H4 (cell line): Measurements from ENCODE around the gene HBP1. TPM values are rescaled to one million over a fixed set of nuclear protein-coding genes. Genes with fewer than 3 reads are reported as not detected.
"Not testable (repeated sequence)": the region's sequence is repeated elsewhere in the genome, so short reads cannot be mapped to it uniquely, and the experiment has no call there.

Experiments used
- DNase-seq: peaks from one replicate; pipeline ENCODE4 v3.0.0-alpha.2; 2015; ENCODE audit warnings: low spot score
- total RNA-seq: library from RNA; depleted of rRNA; stranded (reverse); fragments of >200 nt; shearing (Covaris generic); gene quantifications from 2 replicates; pipeline ENCODE4 v1.2.3, GENCODE V29; 2014; rRNA removed

The HBP1 gene, protein sequence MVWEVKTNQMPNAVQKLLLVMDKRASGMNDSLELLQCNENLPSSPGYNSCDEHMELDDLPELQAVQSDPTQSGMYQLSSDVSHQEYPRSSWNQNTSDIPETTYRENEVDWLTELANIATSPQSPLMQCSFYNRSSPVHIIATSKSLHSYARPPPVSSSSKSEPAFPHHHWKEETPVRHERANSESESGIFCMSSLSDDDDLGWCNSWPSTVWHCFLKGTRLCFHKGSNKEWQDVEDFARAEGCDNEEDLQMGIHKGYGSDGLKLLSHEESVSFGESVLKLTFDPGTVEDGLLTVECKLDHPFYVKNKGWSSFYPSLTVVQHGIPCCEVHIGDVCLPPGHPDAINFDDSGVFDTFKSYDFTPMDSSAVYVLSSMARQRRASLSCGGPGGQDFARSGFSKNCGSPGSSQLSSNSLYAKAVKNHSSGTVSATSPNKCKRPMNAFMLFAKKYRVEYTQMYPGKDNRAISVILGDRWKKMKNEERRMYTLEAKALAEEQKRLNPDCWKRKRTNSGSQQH
- total RNA-seq, result 69.8 and 72.4 TPM in 2 replicates

DNA sequence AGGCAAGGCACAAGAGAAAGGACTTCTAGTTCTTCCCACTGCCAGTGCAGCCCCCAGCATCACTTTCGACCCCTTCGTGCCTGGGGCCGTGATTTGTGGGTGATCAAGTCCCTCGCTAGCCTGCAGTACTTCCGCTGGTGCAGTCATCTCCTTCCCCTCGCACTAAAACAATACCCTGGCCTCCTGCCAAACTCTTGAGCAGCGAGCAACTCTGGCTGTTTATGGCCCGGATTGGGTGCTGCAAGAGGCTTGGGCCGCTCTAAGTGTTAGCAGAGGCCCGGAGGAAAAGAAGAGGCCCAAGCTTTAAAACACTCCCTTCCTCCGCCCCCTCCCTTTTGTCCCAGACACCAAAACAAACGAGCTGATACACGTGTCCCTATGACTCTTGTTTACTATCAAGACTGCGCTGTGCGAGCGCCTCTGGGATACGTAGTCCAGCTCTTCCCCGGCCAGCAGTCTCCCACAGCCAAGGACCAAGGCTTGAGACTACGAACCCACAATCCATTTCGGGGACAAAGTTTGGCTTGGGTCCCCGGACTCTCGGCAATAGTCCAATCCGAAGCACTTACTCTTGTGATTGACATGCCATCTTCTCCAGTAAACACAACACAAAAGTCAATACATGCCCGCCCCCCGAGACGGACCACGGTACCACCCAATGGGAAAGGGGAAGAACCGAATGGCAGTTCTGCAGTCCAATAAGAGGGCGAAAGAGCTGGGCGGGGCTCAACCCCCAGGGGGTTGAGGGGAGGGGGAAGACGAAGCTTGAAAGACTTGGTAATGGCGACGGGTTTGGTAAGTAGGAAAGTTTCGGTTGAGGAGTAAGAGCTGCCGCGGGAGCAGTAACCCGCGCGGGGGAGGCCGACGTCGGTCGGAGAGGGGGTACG, at the start of gene HBP1:
TSS of gene HBP1 (plus strand) at position 771 of the 887 bp plus-strand sequence. CDS start 10,891 bp downstream, outside the sequence.
- DNase-seq, result peak; percentile 100

DNA sequence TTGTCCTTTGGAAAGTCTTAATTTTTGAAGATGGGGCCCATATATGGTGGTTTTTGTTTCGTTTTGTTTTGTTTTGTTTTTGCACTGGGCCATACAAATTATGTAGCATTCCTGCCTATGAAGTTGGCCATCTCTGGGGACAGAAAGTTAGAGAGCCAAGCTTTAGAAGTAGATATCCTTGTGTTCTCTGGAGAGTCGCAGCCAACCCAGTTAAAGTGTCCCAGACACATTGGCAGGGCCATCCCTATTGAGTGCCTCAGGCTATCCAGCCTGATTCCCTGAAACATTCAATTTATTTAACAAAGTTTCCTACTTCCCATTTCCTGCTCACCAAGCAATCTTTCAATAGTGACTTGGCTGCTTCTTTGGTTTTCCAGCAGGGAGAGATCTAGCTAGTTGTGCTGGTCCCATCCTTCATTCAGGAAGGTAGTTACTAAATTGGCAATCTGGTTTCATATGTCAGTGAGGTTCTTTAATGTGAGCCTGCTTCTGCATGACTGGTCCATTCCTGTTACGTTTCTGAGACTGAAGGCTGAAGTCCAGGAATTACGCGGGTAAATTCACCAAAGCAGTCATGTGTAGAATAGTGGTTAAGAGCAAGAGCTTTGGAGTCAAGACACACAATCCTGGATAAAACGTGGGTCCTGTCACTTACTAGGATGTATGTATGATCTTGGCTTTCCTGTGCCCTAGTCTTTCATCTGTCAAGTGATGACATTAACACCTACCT, 49.3 kb upstream of the HBP1 start:
- no peak for DNase-seq

DNA sequence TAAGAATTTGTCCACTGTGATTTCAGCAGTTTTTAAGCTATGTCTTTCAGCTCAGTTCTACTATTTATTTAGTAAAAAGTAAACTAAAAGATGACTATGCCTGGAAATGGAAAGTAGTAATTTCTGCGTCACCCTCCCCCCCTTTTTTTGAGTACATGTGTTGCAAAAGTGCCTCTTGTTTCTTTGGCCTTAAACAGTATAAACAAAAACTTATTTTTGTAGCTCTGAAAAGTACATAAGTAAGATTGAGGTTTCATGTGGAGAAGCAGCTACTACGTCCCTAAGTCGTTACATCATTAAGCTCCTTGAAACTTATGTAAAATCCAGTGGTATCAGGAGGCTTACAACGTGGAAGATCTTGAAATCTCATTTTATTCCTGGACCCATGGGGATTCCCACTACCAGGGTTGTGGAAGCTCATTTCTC, 46.3 kb upstream of the HBP1 start:
- DNase-seq, result peak; percentile 71

GRCh38 chr7:107123392-107123791, 45.4 kb upstream of the HBP1 start:
- DNase-seq, result no peak

GRCh38 chr7:107125475-107125874, 43.3 kb upstream of the HBP1 start:
- no peak for DNase-seq

DNA sequence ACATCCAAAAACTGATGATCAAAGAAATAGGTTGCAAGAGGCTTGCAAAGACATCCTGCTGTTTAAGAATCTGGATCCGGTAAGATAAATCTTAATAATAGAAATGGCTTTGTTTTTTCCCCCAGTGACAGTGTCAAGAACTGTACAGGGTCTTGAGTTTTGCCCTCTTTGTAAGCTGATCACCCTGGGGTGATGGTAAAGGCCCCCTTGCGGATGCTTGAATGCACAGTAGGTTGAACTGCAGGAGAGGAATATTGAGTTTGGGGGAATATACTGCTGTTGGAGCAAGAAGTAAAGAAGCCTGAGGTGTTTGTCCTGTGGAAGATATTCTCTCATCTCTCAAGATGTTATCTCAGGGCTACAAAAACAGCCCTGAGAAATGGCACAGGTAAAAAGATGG, 40.6 kb upstream of the HBP1 start:
- DNase-seq, result no peak

- DNase-seq, result no peak
Measured at GRCh38 chr7:107128748-107129147, 40.1 kb upstream of the HBP1 start.

GRCh38 chr7:107130487-107131220, 38.1 kb upstream of the HBP1 start:
- no peak for DNase-seq

- no peak for DNase-seq
Measured at GRCh38 chr7:107133396-107133795, 35.4 kb upstream of the HBP1 start.

- no peak for DNase-seq
Measured at GRCh38 chr7:107138696-107139420, 29.9 kb upstream of the HBP1 start.

DNA sequence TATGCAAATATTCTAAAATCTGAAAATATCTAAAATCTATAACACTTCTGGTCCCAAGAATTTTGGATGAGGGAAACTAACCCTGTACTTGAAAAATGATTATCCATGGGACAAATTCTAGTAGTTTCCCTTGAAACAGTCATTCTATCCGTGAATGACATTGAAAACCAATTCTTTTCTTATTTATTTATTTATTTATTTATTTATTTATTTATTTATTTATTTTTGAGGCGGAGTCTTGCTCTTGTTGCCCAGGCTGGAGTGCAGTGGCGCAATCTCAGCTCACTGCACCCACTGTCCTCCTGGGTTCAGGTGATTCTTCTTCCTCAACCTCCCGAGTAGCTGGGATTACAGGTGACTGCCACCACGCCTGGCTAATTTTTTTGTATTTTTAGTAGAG, 24.9 kb upstream of the HBP1 start:
- not testable (repeated sequence) for DNase-seq

- no peak for DNase-seq
Measured at GRCh38 chr7:107145067-107145838, 23.6 kb upstream of the HBP1 start.

GRCh38 chr7:107147464-107148393, 21.1 kb upstream of the HBP1 start:
- DNase-seq, result peak; percentile 42

DNA sequence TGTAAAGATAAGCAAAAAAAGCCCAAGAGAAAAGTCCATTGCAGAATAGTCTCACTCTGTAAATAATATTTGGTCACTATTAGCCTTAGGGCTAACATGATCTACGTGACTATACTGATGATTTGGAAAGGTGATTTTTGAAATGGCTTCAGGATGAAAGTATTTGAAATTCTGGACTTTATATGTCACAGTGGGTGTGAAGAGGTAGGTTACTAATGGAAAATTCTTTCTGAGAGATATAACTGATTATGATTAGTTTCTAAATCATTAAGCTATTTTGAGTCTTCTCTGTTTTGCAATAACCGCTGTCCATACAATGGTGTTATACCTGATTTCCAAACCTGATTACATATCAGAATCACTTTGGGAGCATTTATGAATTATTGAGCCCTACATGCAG, 20.1 kb upstream of the HBP1 start:
- no peak for DNase-seq

- no peak for DNase-seq
Measured at GRCh38 chr7:107149863-107150262, 18.9 kb upstream of the HBP1 start.

DNA sequence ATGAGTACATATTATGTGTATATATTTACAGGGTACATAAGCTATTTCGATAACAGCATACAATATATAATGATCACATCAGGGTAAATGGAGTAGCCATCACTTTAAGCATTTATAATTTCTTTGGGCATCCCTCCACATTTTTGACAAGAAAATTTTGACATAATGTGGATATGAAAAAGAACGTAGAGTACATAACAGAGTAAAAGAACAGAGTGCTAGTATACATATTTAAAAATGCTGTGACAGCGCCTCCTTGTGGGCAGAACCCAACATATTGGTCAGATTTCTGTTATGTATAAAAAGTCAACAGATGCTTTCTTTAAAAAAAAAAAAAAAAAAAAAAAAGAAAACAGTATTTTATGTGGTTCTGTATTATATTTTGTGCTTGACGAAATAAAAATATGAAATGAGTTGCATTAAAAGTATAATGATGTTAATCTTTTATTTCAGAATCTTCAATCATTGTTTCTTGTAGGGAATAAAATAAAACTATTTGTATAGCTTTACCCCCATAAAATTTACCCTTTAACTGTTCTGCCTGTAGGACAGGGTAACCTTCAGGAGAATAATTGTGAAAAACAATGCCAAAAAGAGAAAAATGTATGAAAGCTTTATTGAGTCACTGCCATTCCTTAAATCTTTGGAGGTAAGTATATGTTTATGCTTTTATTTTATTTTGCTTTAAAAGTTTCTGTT, 18.3 kb upstream of the HBP1 start:
- DNase-seq, result peak; percentile 62

- no peak for DNase-seq
Measured at GRCh38 chr7:107151538-107151937, 17.3 kb upstream of the HBP1 start.

- peak; percentile 18 for DNase-seq
Measured at GRCh38 chr7:107152011-107152410, 16.8 kb upstream of the HBP1 start.
